Measurements from ENCODE around the gene ID2. TPM values are rescaled to one million over a fixed set of nuclear protein-coding genes. Genes with fewer than 3 reads are reported as not detected.
A peak's percentile ranks its signal among the peaks of the same experiment; 100 is the strongest.

ID2 gene
- total and polyA plus RNA-seq, 2 of the 13 experiments (the other 11 are each of a cell fraction or from before 2014, with no cell fraction given): 214 to 719 TPM

DNA sequence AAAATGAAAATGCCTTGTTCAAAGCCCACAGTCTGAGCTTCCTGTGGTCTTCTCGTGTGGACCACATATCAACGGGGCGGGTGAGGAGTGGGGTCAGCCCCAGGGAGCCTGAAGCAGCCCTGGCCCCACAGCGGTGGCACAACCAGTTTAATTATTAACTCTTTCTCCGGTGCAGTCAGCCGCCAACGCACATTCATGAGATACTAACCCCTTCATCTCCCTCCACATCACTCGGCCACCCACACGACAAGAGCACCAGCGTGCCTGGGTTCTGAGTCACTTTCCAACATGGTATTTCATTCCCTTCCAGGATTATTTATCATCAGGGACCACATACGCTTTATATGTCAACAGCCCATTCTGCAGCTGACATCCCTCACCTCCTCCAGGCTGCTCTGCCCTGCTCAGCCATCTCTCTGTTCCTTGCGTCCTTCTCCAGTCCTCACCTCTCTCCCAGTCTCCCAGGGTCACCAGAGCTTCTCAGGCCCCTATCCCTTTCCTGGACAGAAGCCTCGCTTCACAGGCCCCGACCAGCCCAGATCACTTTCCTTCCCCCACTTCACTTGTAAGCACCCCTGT is 48.0 kb upstream of the ID2 start (continued):
- TF ChIP-seq TBP (CRISPR knock-in tag; IDR thresholded peaks at IDR 0.05) (no peak), ZNF3 (CRISPR knock-in tag; IDR thresholded peaks at IDR 0.05) (no peak), GABPB1 (CRISPR knock-in tag; IDR thresholded peaks at IDR 0.05) (peak; percentile 28; the same call in 1 of the 2 replicates), ZNF441 (CRISPR knock-in tag; IDR thresholded peaks at IDR 0.05; ENCODE audit: borderline replicate concordance) (no peak), FOXO1 (CRISPR knock-in tag; IDR thresholded peaks at IDR 0.05) (no peak), TBL1XR1 (IDR thresholded peaks at IDR 0.05; ENCODE audit: borderline replicate concordance, low read length, partially characterized antibody) (peak; percentile 10), GABPA (IDR thresholded peaks at IDR 0.05; ENCODE audit: low read depth, low read length) (no peak), GABPA (CRISPR knock-in tag; IDR thresholded peaks at IDR 0.05; ENCODE audit: low read depth) (no peak), MED13 (CRISPR knock-in tag; IDR thresholded peaks at IDR 0.05) (no peak), ZNF224 (CRISPR knock-in tag; IDR thresholded peaks at IDR 0.05) (no peak), NR3C1 (CRISPR knock-in tag; IDR thresholded peaks at IDR 0.05) (no peak), YEATS4 (CRISPR knock-in tag; IDR thresholded peaks at IDR 0.05; ENCODE audit: borderline replicate concordance) (peak; percentile 56; the same call in 1 of the 2 replicates)
- TF ChIP-seq, protein P1, sequence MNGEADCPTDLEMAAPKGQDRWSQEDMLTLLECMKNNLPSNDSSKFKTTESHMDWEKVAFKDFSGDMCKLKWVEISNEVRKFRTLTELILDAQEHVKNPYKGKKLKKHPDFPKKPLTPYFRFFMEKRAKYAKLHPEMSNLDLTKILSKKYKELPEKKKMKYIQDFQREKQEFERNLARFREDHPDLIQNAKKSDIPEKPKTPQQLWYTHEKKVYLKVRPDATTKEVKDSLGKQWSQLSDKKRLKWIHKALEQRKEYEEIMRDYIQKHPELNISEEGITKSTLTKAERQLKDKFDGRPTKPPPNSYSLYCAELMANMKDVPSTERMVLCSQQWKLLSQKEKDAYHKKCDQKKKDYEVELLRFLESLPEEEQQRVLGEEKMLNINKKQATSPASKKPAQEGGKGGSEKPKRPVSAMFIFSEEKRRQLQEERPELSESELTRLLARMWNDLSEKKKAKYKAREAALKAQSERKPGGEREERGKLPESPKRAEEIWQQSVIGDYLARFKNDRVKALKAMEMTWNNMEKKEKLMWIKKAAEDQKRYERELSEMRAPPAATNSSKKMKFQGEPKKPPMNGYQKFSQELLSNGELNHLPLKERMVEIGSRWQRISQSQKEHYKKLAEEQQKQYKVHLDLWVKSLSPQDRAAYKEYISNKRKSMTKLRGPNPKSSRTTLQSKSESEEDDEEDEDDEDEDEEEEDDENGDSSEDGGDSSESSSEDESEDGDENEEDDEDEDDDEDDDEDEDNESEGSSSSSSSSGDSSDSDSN (CRISPR knock-in tag; IDR thresholded peaks at IDR 0.05): no peak
- TF ChIP-seq, protein P2, sequence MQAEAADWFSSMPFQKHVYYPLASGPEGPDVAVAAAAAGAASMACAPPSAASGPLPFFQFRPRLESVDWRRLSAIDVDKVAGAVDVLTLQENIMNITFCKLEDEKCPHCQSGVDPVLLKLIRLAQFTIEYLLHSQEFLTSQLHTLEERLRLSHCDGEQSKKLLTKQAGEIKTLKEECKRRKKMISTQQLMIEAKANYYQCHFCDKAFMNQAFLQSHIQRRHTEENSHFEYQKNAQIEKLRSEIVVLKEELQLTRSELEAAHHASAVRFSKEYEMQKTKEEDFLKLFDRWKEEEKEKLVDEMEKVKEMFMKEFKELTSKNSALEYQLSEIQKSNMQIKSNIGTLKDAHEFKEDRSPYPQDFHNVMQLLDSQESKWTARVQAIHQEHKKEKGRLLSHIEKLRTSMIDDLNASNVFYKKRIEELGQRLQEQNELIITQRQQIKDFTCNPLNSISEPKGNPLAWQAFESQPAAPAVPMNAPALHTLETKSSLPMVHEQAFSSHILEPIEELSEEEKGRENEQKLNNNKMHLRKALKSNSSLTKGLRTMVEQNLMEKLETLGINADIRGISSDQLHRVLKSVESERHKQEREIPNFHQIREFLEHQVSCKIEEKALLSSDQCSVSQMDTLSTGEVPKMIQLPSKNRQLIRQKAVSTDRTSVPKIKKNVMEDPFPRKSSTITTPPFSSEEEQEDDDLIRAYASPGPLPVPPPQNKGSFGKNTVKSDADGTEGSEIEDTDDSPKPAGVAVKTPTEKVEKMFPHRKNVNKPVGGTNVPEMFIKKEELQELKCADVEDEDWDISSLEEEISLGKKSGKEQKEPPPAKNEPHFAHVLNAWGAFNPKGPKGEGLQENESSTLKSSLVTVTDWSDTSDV (CRISPR knock-in tag; IDR thresholded peaks at IDR 0.05): no peak
- TF ChIP-seq, protein P3, sequence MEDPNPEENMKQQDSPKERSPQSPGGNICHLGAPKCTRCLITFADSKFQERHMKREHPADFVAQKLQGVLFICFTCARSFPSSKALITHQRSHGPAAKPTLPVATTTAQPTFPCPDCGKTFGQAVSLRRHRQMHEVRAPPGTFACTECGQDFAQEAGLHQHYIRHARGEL (CRISPR knock-in tag; IDR thresholded peaks at IDR 0.05): no peak
- TF ChIP-seq, protein P4, sequence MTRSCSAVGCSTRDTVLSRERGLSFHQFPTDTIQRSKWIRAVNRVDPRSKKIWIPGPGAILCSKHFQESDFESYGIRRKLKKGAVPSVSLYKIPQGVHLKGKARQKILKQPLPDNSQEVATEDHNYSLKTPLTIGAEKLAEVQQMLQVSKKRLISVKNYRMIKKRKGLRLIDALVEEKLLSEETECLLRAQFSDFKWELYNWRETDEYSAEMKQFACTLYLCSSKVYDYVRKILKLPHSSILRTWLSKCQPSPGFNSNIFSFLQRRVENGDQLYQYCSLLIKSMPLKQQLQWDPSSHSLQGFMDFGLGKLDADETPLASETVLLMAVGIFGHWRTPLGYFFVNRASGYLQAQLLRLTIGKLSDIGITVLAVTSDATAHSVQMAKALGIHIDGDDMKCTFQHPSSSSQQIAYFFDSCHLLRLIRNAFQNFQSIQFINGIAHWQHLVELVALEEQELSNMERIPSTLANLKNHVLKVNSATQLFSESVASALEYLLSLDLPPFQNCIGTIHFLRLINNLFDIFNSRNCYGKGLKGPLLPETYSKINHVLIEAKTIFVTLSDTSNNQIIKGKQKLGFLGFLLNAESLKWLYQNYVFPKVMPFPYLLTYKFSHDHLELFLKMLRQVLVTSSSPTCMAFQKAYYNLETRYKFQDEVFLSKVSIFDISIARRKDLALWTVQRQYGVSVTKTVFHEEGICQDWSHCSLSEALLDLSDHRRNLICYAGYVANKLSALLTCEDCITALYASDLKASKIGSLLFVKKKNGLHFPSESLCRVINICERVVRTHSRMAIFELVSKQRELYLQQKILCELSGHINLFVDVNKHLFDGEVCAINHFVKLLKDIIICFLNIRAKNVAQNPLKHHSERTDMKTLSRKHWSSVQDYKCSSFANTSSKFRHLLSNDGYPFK (CRISPR knock-in tag; IDR thresholded peaks at IDR 0.05; ENCODE audit: borderline replicate concordance): no peak
- TF ChIP-seq, protein P5, sequence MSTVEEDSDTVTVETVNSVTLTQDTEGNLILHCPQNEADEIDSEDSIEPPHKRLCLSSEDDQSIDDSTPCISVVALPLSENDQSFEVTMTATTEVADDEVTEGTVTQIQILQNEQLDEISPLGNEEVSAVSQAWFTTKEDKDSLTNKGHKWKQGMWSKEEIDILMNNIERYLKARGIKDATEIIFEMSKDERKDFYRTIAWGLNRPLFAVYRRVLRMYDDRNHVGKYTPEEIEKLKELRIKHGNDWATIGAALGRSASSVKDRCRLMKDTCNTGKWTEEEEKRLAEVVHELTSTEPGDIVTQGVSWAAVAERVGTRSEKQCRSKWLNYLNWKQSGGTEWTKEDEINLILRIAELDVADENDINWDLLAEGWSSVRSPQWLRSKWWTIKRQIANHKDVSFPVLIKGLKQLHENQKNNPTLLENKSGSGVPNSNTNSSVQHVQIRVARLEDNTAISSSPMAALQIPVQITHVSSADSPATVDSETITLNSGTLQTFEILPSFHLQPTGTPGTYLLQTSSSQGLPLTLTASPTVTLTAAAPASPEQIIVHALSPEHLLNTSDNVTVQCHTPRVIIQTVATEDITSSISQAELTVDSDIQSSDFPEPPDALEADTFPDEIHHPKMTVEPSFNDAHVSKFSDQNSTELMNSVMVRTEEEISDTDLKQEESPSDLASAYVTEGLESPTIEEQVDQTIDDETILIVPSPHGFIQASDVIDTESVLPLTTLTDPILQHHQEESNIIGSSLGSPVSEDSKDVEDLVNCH (CRISPR knock-in tag; IDR thresholded peaks at IDR 0.05): 0 out of 2 replicates have a peak, but pooled peaks have one; percentile 45
- TF ChIP-seq, protein P6, sequence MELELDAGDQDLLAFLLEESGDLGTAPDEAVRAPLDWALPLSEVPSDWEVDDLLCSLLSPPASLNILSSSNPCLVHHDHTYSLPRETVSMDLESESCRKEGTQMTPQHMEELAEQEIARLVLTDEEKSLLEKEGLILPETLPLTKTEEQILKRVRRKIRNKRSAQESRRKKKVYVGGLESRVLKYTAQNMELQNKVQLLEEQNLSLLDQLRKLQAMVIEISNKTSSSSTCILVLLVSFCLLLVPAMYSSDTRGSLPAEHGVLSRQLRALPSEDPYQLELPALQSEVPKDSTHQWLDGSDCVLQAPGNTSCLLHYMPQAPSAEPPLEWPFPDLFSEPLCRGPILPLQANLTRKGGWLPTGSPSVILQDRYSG (CRISPR knock-in tag; IDR thresholded peaks at IDR 0.05): no peak

All from HepG2 (cell line).